Measurements from ENCODE around the gene TMEM176B.

DNA sequence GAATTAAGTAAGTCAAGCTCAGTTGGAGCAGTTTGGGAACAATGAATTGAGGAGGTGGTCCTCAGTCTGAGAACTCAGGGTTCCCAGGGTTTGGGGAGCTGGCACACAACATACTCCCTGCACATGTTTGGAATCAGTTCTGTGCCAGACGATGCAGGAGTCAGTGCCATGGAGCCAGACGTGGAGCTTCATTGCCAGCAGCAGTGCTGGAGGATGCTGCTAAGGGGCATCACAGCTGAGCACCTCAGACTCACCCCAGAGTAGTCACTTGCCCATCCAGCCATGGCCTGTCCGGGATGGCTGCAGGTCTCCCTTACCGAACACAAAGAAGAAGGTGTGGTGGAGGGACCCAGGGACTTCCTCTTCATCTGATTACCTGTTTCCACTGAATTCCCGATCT, 55.1 kb downstream of the TMEM176B start:
- TF ChIP-seq EZH2phosphoT487 (IDR thresholded peaks at IDR 0.05; ENCODE audit: insufficient read depth, low read depth) (no peak), EZH2 (IDR thresholded peaks at IDR 0.05; ENCODE audit: insufficient read depth, poor library complexity, severe bottlenecking) (no peak)
